Ovary (tissue), 3 donors: ENCODE measurements around the gene MYBL2.

ENCODE experiments used
- CTCF ChIP-seq, 3 donors: fragments of 450-650 bp in 2 of 3; fragments of 200-600 bp in 1 of 3; IDR thresholded peaks; one replicate each; pipeline versions ENCODE4 v1.5.1 to v1.8.0; 2016 to 2022; ENCODE audit warnings: antibody characterized with exemption in 3 of 3, mild to moderate bottlenecking in 1 of 3
- EP300 ChIP-seq: sonication (generic); formaldehyde crosslinking; IDR thresholded peaks from one replicate; pipeline ENCODE4 v1.6.1; 2017; ENCODE audit warnings: antibody characterized with exemption
- POLR2A ChIP-seq: fragments of 450-650 bp; IDR thresholded peaks from one replicate; pipeline ENCODE4 v1.6.1; 2017; ENCODE audit warnings: antibody characterized with exemption, mild to moderate bottlenecking, moderate library complexity
- donor health status: DM: no; HTN: no; CAD: no.

GRCh38 chr20:43728686-43729255 is 61.9 kb downstream of the MYBL2 start:
- TF ChIP-seq CTCF (IDR thresholded peaks at IDR 0.05) (no peak), POLR2A (no peak), EP300 (no peak)
